Uterus (tissue), 4 donors: Measurements from ENCODE around the gene ATAD1. TPM values are rescaled to one million over a fixed set of nuclear protein-coding genes. Genes with fewer than 3 reads are reported as not detected.

Experiments
- DNase-seq, 2 donors: peaks; one replicate each; pipeline ENCODE4 v3.0.0-alpha.2; 2019 to 2020
- H3K27ac ChIP-seq, 2 donors: fragments of 200-600 bp; sonication (generic); 1 replicate in 1 of 2; 2 replicates in 1 of 2; pipeline ENCODE4 v1.5.1; 2016 to 2018
- H3K27me3 ChIP-seq, 2 donors: fragments of 200-600 bp; sonication (generic); one replicate each; pipeline ENCODE4 v1.5.1; 2018 to 2019; ENCODE audit warnings: control low read depth in 1 of 2
- H3K36me3 ChIP-seq, 2 donors: fragments of 200-600 bp; sonication (generic); one replicate each; pipeline ENCODE4 v1.5.1; 2019; ENCODE audit warnings: control low read depth in 1 of 2
- H3K4me1 ChIP-seq, 2 donors: fragments of 200-600 bp; sonication (generic); one replicate each; pipeline ENCODE4 v1.5.1; 2018 to 2019; ENCODE audit warnings: control low read depth in 1 of 2
- H3K4me3 ChIP-seq, 2 donors: fragments of 200-600 bp; sonication (generic); 1 replicate in 1 of 2; 2 replicates in 1 of 2; pipeline ENCODE4 v1.5.1; 2018 to 2019; ENCODE audit warnings: mild to moderate bottlenecking in 1 of 2
- H3K9me3 ChIP-seq, 2 donors: fragments of 200-600 bp; sonication (generic); one replicate each; pipeline ENCODE4 v1.5.1; 2019; ENCODE audit warnings: control low read depth in 1 of 2
- CTCF ChIP-seq, 4 experiments: fragments of 200-600 bp in 2 of 4; fragments of 450-650 bp in 2 of 4; sonication (generic) in 2 of 4; IDR thresholded peaks; one replicate each; pipeline ENCODE4 v1.5.1; 2016 to 2019; ENCODE audit warnings: antibody characterized with exemption in 4 of 4, mild to moderate bottlenecking in 2 of 4, moderate library complexity in 1 of 4
- POLR2A ChIP-seq, 2 donors: fragments of 450-650 bp; IDR thresholded peaks; one replicate each; pipeline ENCODE4 v1.6.1; 2016; ENCODE audit warnings: antibody characterized with exemption in 2 of 2, mild to moderate bottlenecking in 1 of 2, moderate library complexity in 1 of 2
- intact Hi-C: fragments of 100-400 bp; cut with DNase I; formaldehyde crosslinking; loops from one replicate; pipeline ENCODE4 v1.15.1; 2023; ENCODE audit warnings: low total_unique reads
- total RNA-seq, 4 donors: library from RNA; depleted of rRNA in 3 of 4; stranded (reverse); fragments of >200 nt in 3 of 4; gene quantifications; one replicate each; pipeline versions ENCODE4 v1.1.0 to v1.2.4, GENCODE V29; 2014 to 2023
- donor health status: DM: yes; HTN: yes; CAD: no.

Gene ATAD1
- total RNA-seq, 4 donors from 2014 or later: 13.8 to 69.9 (median 31.5) TPM

DNA sequence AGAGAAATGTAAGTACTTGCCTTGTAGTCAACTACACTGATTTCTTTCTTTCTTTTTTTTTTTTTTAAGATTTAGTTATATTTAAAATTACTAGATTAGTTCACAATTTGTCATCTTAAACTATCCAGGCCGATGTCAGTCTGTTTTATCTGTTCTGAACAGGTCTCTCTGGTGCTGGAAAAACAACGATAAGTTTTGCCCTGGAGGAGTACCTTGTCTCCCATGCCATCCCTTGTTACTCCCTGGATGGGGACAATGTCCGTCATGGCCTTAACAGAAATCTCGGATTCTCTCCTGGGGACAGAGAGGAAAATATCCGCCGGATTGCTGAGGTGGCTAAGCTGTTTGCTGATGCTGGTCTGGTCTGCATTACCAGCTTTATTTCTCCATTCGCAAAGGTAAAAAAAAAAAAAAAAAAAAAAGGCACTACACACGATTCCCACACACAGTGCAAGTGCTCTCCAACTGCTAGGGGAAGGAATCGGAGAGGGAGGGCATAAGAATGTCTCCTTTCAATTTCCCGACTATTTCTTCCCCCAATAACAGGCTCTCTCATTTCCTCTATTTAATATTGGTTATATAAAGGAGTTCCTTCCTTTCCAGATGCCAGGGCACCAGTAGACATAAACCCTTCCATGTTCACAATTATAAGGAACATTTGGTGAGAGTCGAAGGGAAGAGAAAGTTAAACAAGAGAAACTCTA lies 105.0 kb downstream of the ATAD1 start:
- Histone ChIP-seq H3K9me3 (no peaks in the 10 kb centered on the region), H3K4me1 (no peaks in the 10 kb centered on the region), H3K27me3 (no peaks in the 10 kb centered on the region), H3K27ac (peak overlapping the region in 1 of 2 donors; percentile 4), H3K36me3 (no peaks in the 10 kb centered on the region), H3K4me3 (no peak overlapping the region)
- DNase-seq: no peak
- intact Hi-C loops: no loop called here
- TF ChIP-seq POLR2A (IDR thresholded peaks at IDR 0.05) (no peak), CTCF (IDR thresholded peaks at IDR 0.05) (no peak)

- Histone ChIP-seq H3K9me3 (no peaks in the 10 kb centered on the region), H3K4me3 (no peak overlapping the region), H3K27me3 (no peaks in the 10 kb centered on the region), H3K27ac (no peak overlapping the region), H3K36me3 (no peaks in the 10 kb centered on the region), H3K4me1 (no peaks in the 10 kb centered on the region)
- DNase-seq: no peak
- TF ChIP-seq CTCF (IDR thresholded peaks at IDR 0.05) (no peak), POLR2A (IDR thresholded peaks at IDR 0.05) (no peak)
- intact Hi-C loops: no loop called here
Measured at GRCh38 chr10:87707254-87707653, 110.8 kb downstream of the ATAD1 start.

GRCh38 chr10:87706731-87707130 lies 111.3 kb downstream of the ATAD1 start:
- H3K36me3 ChIP-seq: no peaks in the 10 kb centered on the region
- no peaks in the 10 kb centered on the region for H3K4me1 ChIP-seq
- no peaks in the 10 kb centered on the region for H3K27me3 ChIP-seq
- no peak overlapping the region for H3K27ac ChIP-seq
- DNase-seq: no peak
- no peaks in the 10 kb centered on the region for H3K9me3 ChIP-seq
- TF ChIP-seq POLR2A (IDR thresholded peaks at IDR 0.05): no peak
- no peak for TF ChIP-seq CTCF (IDR thresholded peaks at IDR 0.05)
- no peak overlapping the region for H3K4me3 ChIP-seq
- intact Hi-C loops: no loop called here

DNA sequence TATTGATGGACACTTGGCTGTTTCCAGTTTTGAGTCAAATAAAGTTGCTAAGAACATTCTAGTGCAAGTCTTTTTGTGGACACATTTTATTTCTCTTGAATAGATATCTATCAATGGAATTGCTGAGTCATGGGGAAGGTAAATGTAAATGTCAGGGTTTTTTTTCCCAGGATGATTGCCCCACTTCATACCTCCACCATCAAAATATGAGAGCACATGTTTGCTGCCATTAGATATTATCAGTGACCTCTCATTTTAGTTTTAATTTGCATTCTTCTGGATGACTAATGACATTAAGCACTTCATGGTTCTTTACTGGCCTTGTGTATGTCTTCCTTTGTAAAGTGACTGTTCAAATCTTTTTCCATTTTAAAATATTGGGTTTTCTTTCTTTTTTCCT lies 112.7 kb downstream of the ATAD1 start:
- no peaks in the 10 kb centered on the region for H3K4me1 ChIP-seq
- H3K9me3 ChIP-seq: no peaks in the 10 kb centered on the region
- no peak for DNase-seq
- intact Hi-C loops: no loop called here
- no peaks in the 10 kb centered on the region for H3K27me3 ChIP-seq
- no peaks in the 10 kb centered on the region for H3K36me3 ChIP-seq
- TF ChIP-seq POLR2A (IDR thresholded peaks at IDR 0.05): no peak
- no peak for TF ChIP-seq CTCF (IDR thresholded peaks at IDR 0.05)
- no peak overlapping the region for H3K27ac ChIP-seq
- no peak overlapping the region for H3K4me3 ChIP-seq

GRCh38 chr10:87703771-87704170 lies 114.3 kb downstream of the ATAD1 start:
- Histone ChIP-seq H3K4me3 (no peak overlapping the region), H3K27me3 (no peaks in the 10 kb centered on the region), H3K36me3 (no peaks in the 10 kb centered on the region), H3K4me1 (no peaks in the 10 kb centered on the region), H3K27ac (peak overlapping the region in 1 of 2 donors; percentile 12), H3K9me3 (no peaks in the 10 kb centered on the region)
- intact Hi-C loops: no loop called here
- TF ChIP-seq POLR2A (IDR thresholded peaks at IDR 0.05) (no peak), CTCF (IDR thresholded peaks at IDR 0.05) (no peak)
- DNase-seq: no peak
